B cell (primary cell): ENCODE results near the gene KLHL6. TPM values are rescaled to one million over a fixed set of nuclear protein-coding genes. Genes with fewer than 3 reads are reported as not detected.
A peak's percentile ranks its signal among the peaks of the same experiment; 100 is the strongest.

ENCODE experiments used
- ATAC-seq: fragments of 200-7000 bp; cut with Tn5 transposase; one replicate; pipeline ENCODE4 v1.10.0; 2021; ENCODE audit warnings: low read depth, mild to moderate bottlenecking, moderate number of reproducible peaks, moderate library complexity
- CTCF ChIA-PET: fragments of 350-600 bp; sonication (Branson Sonifier 250); formaldehyde crosslinking; loops from one replicate; lab custom pipeline; 2021; ENCODE audit warnings: antibody characterized with exemption, inconsistent platforms; lab: Charles Lee
- POLR2A ChIA-PET: fragments of 350-600 bp; sonication (Branson Sonifier 250); formaldehyde crosslinking; loops from one replicate; lab custom pipeline; 2021; ENCODE audit warnings: antibody characterized with exemption; lab: Charles Lee
- DNase-seq: peaks from one replicate; pipeline ENCODE4 v3.0.0; 2013
- H2AFZ ChIP-seq: 2 replicates; pipeline ENCODE4 v1.6.1; 2012; ENCODE audit warnings: mild to moderate bottlenecking, low read depth, low read length; ENCODE audit not compliant: insufficient read depth, poor library complexity, severe bottlenecking
- H3K27ac ChIP-seq, 2 donors: 1 replicate in 1 of 2; 2 replicates in 1 of 2; pipeline ENCODE4 v1.5.1; 2012 to 2013; ENCODE audit warnings: low read length in 2 of 2, mild to moderate bottlenecking in 2 of 2, moderate library complexity in 1 of 2
- H3K27me3 ChIP-seq, 4 experiments: fragments of 200-600 bp in 1 of 4; sonication (generic) in 1 of 4; replicated peaks in 1 of 4; 1 replicate in 2 of 4; 2 replicates in 2 of 4; pipeline versions ENCODE4 v1.6.1 to v1.7.0; 2013 to 2016; ENCODE audit warnings: low read length in 3 of 4, mild to moderate bottlenecking in 2 of 4, mixed read lengths in 1 of 4, moderate library complexity in 1 of 4; ENCODE audit not compliant: insufficient read depth in 4 of 4, control insufficient read depth in 3 of 4; ENCODE audit errors: control extremely low read depth in 1 of 4
- H3K36me3 ChIP-seq, 2 experiments: replicated peaks in 1 of 2; 1 replicate in 1 of 2; 2 replicates in 1 of 2; pipeline versions ENCODE4 v1.6.1 to v1.7.1; 2013; ENCODE audit warnings: low read length in 1 of 2; ENCODE audit not compliant: insufficient read depth in 2 of 2, control insufficient read depth in 1 of 2; ENCODE audit errors: control extremely low read depth in 1 of 2, extremely low read depth in 1 of 2
- H3K4me1 ChIP-seq, 2 donors: fragments of 200-600 bp in 1 of 2; sonication (generic) in 1 of 2; 1 replicate in 1 of 2; 2 replicates in 1 of 2; pipeline versions ENCODE4 v1.5.1 to v1.6.1; 2013 to 2017; ENCODE audit warnings: low read length in 2 of 2; ENCODE audit not compliant: control insufficient read depth in 2 of 2, insufficient read depth in 2 of 2
- H3K4me2 ChIP-seq: replicated peaks from 2 replicates; pipeline ENCODE3; 2012; ENCODE audit warnings: mild to moderate bottlenecking, low read depth, low read length; ENCODE audit not compliant: poor library complexity, severe bottlenecking
- H3K4me3 ChIP-seq, 5 experiments: fragments of 200-600 bp in 1 of 5; sonication (generic) in 1 of 5; 1 replicate in 3 of 5; 2 replicates in 2 of 5; pipeline versions ENCODE4 v1.5.1 to v1.7.0; 2011 to 2016; ENCODE audit warnings: low read length in 4 of 5, mild to moderate bottlenecking in 4 of 5, low read depth in 2 of 5, control low read depth in 1 of 5, moderate library complexity in 1 of 5; ENCODE audit not compliant: insufficient read depth in 1 of 5; ENCODE audit errors: control extremely low read depth in 1 of 5, extremely low read depth in 1 of 5
- H3K79me2 ChIP-seq: fragments of 200-600 bp; sonication (generic); one replicate; pipeline ENCODE4 v1.6.0; 2016; ENCODE audit warnings: low read length; ENCODE audit not compliant: control insufficient read depth, insufficient read depth
- H3K9ac ChIP-seq: fragments of 200-600 bp; sonication (generic); 2 replicates; pipeline ENCODE4 v1.6.1; 2017; ENCODE audit warnings: mild to moderate bottlenecking, low read length, moderate library complexity
- H3K9me3 ChIP-seq, 3 donors: one replicate each; pipeline versions ENCODE4 v1.6.1 to v1.7.1; 2013; ENCODE audit warnings: low read length in 2 of 3; ENCODE audit not compliant: control insufficient read depth in 2 of 3, insufficient read depth in 1 of 3; ENCODE audit errors: control extremely low read depth in 1 of 3
- H4K20me1 ChIP-seq: 2 replicates; pipeline ENCODE4 v1.6.0; 2012; ENCODE audit warnings: mild to moderate bottlenecking, low read length; ENCODE audit not compliant: insufficient read depth, control insufficient read depth, poor library complexity, severe bottlenecking
- H3K27ac Mint-ChIP-seq: one replicate; pipeline ENCODE4 v1.8.0; 2021; ENCODE audit warnings: mixed read lengths
- H3K27me3 Mint-ChIP-seq: one replicate; pipeline ENCODE4 v1.8.0; 2021; ENCODE audit warnings: mixed read lengths
- H3K4me1 Mint-ChIP-seq: one replicate; pipeline ENCODE4 v1.8.0; 2021; ENCODE audit warnings: mixed read lengths
- H3K4me3 Mint-ChIP-seq: one replicate; pipeline ENCODE4 v1.8.0; 2021; ENCODE audit warnings: mixed read lengths
- H3K9me3 Mint-ChIP-seq: one replicate; pipeline ENCODE4 v1.8.0; 2022; ENCODE audit warnings: mixed read lengths; ENCODE audit not compliant: insufficient read depth
- EZH2 ChIP-seq: IDR thresholded peaks from 2 replicates; pipeline ENCODE4 v1.6.1; 2012; ENCODE audit warnings: borderline replicate concordance, low read depth, mild to moderate bottlenecking, moderate library complexity, low read length; ENCODE audit not compliant: insufficient read depth, poor library complexity, severe bottlenecking
- WGBS: methylation state at CpG from one replicate; pipeline ENCODE4 v1.1.5; 2013; ENCODE audit warnings: missing lambda C conversion rate; ENCODE audit not compliant: insufficient coverage; 5-methylcytosine and 5-hydroxymethylcytosine counted together
- intact Hi-C: fragments of 100-400 bp; cut with micrococcal nuclease; formaldehyde crosslinking; loops from one replicate; pipeline ENCODE4 v1.10.0; 2022
- polyA plus RNA-seq: library from polyadenylated mRNA; depleted of rRNA; stranded (reverse); fragments of >200 nt; gene quantifications from 2 replicates; pipeline ENCODE4 v1.2.3, GENCODE V29; 2012
- total RNA-seq, 2 donors: library from RNA; stranded (reverse); fragments of 120-200 nt in 1 of 2; gene quantifications; 1 replicate in 1 of 2; 2 replicates in 1 of 2; pipeline versions ENCODE4 v1.2.3 to v1.2.4, GENCODE V29; 2013 to 2022
- TF ChIP-seq, protein P1 (sequence below): fragments of 200-600 bp; IDR thresholded peaks from one replicate; pipeline ENCODE4 v1.8.0; 2022; ENCODE audit warnings: antibody characterized with exemption, mild to moderate bottlenecking

The KLHL6 gene
- total and polyA plus RNA-seq, 2 donors (not counting 1 experiment from before 2014, with no cell fraction given), result 29.6 to 69.7 TPM

- Histone ChIP-seq H3K79me2 (peaks cover 92% of the 10 kb centered on the region), H3K4me2 (no peak overlapping the region), H3K27ac (peak overlapping the region in 1 of 2 donors; percentile 9), H3K27me3 (no peaks in the 10 kb centered on the region), H3K9me3 (no peaks in the 10 kb centered on the region), H3K4me1 (peaks cover 83 to 96% of the 10 kb centered on the region in 2 donors), H4K20me1 (peaks cover 73% of the 10 kb centered on the region), H3K36me3 (peaks cover 0 to 2% of the 10 kb centered on the region in 2 experiments), H3K9ac (no peak overlapping the region), H2AFZ (no peak overlapping the region), H3K4me3 (no peak overlapping the region)
- DNase-seq, result no peak
- no CpG with 5 or more reads among the region's 1 CpG for WGBS
- ChIA-PET POLR2A (interaction anchor here (3.6 kb wide), 1 partner anchor 11 kb away, joined by 8 read pairs; no protein-coding TSS in a partner anchor), CTCF (interaction anchor here (0.6 to 2.0 kb wide), 3 partner anchors 11 to 19 kb away, joined by 4 to 11 read pairs (median 5); no protein-coding TSS in a partner anchor)
- no peak for ATAC-seq
- peak overlapping the region; percentile 94 for H3K27ac Mint-ChIP-seq
- no peaks in the 10 kb centered on the region for H3K9me3 Mint-ChIP-seq
- no peaks in the 10 kb centered on the region for H3K27me3 Mint-ChIP-seq
- no peak for TF ChIP-seq EZH2
- TF ChIP-seq, protein P1, sequence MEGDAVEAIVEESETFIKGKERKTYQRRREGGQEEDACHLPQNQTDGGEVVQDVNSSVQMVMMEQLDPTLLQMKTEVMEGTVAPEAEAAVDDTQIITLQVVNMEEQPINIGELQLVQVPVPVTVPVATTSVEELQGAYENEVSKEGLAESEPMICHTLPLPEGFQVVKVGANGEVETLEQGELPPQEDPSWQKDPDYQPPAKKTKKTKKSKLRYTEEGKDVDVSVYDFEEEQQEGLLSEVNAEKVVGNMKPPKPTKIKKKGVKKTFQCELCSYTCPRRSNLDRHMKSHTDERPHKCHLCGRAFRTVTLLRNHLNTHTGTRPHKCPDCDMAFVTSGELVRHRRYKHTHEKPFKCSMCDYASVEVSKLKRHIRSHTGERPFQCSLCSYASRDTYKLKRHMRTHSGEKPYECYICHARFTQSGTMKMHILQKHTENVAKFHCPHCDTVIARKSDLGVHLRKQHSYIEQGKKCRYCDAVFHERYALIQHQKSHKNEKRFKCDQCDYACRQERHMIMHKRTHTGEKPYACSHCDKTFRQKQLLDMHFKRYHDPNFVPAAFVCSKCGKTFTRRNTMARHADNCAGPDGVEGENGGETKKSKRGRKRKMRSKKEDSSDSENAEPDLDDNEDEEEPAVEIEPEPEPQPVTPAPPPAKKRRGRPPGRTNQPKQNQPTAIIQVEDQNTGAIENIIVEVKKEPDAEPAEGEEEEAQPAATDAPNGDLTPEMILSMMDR, result no peak
- intact Hi-C loops, result no loop called here
- peak overlapping the region; percentile 10 for H3K4me3 Mint-ChIP-seq
- peaks cover 90% of the 10 kb centered on the region for H3K4me1 Mint-ChIP-seq
These were observed 17.0 kb downstream of the KLHL6 start for GRCh38 chr3:183538486-183538885.

DNA sequence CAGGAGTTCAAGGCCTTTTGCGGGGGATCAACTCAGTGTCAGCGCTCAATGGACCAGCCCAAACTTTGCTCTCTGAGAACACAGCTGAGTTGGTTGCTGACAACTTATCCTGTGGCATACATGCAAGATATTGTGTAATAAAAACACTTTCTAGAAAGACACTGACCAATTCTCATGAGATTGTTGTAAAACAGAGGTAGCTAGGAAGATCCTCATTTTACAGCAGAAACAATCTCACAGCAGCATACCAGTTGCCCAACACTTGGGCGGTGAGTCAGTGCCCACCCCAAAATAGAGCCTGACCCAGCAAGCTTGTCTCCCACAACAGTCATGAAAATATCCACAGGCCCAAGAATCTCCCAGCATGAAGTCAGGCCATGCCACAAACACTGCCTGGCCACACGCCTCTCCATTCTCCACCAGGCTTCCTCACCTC lies 18.2 kb downstream of the KLHL6 start:
- Histone ChIP-seq H3K9ac (no peak overlapping the region), H3K27ac (peak overlapping the region in 1 of 2 donors; percentile 56), H3K4me1 (peaks cover 80 to 96% of the 10 kb centered on the region in 2 donors), H3K27me3 (no peaks in the 10 kb centered on the region), H3K79me2 (peaks cover 93% of the 10 kb centered on the region), H4K20me1 (peaks cover 76% of the 10 kb centered on the region), H2AFZ (no peak overlapping the region), H3K4me3 (no peak overlapping the region), H3K9me3 (no peaks in the 10 kb centered on the region), H3K36me3 (peaks cover under 1 to 6% of the 10 kb centered on the region in 2 experiments), H3K4me2 (peak overlapping the region; percentile 53)
- WGBS, result 72% methylated on average over 2 of the region's 4 CpGs
- POLR2A ChIA-PET, result interaction anchor here (1.1 to 3.6 kb wide), 3 partner anchors 10 to 21 kb away, joined by 3 to 9 read pairs (median 8); no protein-coding TSS in a partner anchor
- DNase-seq (no peak), ATAC-seq (no peak)
- H3K4me3 Mint-ChIP-seq, result peak overlapping the region; percentile 77
- peak overlapping the region; percentile 94 for H3K27ac Mint-ChIP-seq
- TF ChIP-seq, protein P1, result no peak
- TF ChIP-seq EZH2, result no peak
- no peaks in the 10 kb centered on the region for H3K27me3 Mint-ChIP-seq
- H3K9me3 Mint-ChIP-seq, result no peaks in the 10 kb centered on the region
- H3K4me1 Mint-ChIP-seq, result peaks cover 90% of the 10 kb centered on the region
- CTCF ChIA-PET, result interaction anchor here (0.7 to 2.0 kb wide), 6 partner anchors 9 to 230 kb away, joined by 3 to 11 read pairs (median 4); no protein-coding TSS in a partner anchor
- intact Hi-C loops, result no loop called here
